NCI-H446 treated with DMSO at 0.1 percent for 48 hours (cell line): ENCODE results near the gene DUS4L.
A peak's percentile ranks its signal among the peaks of the same experiment; 100 is the strongest.

Experiments used
- DNase-seq: peaks from one replicate; lab custom pipeline; 2025; lab: John Stamatoyannopoulos, UW

The DUS4L gene

GRCh38 chr7:107580716-107581383, 17.1 kb downstream of the DUS4L start:
- DNase-seq = no peak

- no peak for DNase-seq
These were observed 17.7 kb downstream of the DUS4L start for GRCh38 chr7:107581387-107582013.

- no peak for DNase-seq
These were observed 19.1 kb downstream of the DUS4L start for GRCh38 chr7:107582875-107583274.

DNA sequence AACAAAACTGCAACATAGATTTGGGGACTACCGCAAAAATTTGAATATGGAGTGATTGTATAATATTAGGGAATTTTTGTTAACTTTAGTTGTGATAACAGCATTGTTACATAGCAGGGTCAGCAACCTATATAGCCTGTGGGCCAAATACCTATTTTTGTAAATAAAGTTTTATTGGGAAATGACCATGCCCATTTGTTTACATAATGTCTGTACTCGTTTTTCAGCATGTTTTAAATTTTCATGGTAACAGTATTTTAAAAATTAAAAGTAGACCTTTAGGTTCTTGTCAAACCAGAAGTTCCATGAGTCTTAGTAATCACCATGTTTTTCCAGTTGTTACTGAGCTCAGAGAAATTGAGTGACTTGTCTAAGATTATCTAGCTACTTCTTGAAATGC, 20.9 kb downstream of the DUS4L start:
- no peak for DNase-seq

DNA sequence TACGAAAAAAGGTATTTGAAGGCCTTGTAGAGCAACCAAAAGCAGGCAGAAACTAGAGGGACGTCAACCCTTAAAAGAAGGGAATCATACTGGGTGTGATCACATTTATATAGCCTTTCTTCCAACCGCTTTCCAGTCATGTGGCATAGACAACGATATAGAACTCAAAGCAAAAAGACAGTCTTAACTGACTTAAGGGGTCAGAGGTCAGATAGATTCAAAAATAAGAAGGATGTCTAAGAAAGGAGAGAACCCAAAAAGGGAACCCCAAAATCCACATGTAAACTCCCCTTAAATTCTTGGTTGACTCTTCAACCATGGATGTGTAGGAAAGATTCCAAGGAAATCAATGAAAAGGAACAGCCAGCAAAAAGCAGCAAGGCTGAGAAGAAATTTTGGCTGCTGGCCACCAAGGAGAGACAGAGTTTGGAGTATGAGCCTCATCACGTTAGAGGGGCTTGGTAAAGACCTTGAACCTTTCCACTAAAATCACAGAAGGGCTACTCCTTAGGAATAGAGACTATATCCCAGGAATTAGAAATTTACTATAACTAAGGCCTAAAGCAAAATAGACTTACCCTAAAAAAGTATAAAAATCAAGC, 24.9 kb downstream of the DUS4L start:
- no peak for DNase-seq

DNA sequence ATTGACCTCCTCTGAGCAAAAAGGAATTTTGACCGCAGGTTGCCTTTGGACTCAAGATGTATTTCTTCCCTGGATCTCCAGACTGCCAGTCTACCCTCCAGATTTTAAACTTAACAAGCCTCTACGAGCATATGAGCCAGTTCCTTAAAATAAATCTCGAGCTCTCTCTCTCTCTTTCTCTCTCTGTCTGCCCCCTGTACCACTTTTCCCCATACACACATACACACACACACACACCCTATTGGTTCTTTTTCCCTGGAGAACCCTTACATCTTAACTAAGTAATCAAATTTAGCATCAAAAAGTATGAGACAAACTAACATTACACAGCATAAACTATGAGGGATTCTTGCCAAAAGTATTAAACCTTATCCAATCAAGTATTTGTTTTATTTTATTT, 27.6 kb downstream of the DUS4L start:
- DNase-seq = no peak

DNA sequence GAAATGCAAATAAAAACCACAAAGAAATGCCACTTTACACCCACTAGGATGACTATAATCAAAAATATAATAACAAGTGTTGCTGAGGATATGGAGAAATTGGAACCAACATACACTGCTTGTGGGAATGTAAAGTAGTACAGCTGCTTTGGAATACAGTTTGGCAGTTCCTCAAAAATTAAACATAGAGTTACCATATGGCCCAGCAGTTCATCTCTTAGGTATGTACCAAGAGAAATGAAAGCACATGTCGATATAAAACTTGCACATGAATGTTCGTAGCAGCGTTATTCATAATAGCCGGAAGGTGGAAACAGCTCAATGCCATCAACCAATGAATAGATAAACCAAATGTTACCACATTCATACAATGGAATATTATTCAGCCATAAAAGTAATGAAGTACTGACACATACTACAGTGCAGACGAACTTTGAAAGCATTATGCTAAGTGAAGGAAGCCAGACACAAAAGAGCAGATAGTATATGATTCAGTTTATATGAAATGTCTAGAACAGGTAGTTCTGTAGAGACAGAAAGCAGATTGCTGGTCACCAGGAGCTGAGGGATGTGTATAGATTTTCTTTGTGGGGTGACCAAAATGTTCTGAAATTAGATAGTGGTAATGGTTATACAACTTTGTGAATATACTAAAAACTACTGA, 28.7 kb downstream of the DUS4L start:
- peak; percentile 40 for DNase-seq

DNA sequence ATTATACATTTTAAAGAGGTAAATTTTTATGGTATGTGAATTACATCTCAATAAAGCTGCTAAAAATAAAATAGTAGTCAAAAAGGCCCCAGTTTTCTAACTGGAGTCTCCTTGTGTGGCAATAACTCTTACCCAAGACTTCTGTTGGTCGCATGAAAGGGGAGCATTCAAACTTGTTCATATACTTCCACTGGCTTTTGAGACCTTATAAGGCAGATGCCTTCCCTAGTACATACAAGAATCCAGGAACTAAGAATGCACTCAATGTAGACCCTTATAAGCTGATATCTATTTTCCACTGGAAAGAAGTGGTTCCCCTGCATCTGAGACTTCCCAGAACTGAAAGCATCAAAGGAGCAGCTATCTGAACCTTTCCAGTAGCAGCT, 29.2 kb downstream of the DUS4L start:
- no peak for DNase-seq

DNA sequence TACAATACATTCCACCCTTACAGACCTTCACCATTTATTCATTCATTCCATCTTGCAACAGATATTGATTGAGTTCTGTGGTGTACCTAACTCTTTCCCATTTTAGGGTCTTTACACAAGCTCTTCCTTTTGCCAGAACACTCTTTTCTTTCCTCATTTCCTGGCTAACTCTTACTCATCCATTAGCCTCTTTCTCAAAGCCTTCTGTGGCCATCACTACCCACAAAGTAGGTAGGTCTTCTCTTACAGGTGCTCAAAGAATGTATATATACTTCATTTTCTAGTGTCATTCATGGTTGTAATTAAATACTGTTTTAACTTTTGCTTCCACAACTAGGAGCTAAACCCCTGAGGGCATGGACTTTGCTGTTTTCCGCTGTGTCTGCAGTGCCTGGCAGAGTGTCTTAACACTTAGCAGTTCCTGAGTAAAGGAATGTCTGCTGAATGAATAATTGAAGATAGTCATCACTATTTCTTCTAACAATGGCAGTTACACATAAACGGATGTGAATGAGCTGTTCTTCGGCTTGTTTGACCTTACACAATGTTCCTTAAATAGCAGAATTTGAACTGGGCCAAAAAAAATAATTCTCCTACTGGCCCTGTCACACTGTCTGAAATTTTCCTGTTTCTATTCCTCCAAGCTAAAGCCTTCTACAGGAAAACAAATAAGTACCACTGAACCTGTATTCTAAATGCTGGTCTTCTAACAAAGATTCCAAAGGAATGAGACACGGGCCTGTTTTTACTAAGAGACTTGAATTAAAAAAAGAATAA, 31.4 kb downstream of the DUS4L start:
- no peak for DNase-seq

DNA sequence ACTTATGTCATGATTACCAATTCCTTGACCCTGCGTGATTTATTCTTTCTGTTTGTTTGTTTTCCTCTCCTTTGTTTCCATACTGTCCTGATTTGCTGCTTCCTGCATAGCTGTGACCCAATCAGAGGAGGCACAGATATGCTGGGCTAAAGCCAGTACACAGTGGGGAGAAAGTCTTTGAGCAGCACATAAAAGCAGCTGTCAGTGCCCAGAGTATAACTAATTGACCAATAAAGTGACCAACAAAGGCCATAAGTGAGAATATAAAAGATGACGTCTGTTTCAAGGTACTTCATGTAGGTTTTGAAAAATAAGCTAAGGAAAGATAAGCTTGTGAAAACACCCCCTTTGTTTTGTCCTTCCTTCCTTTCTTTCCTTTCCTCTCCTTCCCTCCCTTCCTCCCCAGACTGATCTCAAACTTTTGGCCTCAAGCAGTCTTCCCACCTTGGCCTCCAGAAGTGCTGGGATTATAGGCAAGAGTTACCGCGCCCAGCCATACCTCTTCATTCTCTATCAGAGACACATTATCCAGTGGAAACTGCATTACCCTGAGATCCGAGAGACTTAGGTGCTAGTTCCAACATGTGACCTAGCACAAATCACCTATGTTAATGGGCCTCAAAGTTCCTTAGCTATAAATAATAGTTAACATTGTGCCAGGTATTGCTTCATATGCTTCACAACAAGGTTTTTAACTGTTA, 33.3 kb downstream of the DUS4L start:
- no peak for DNase-seq

DNA sequence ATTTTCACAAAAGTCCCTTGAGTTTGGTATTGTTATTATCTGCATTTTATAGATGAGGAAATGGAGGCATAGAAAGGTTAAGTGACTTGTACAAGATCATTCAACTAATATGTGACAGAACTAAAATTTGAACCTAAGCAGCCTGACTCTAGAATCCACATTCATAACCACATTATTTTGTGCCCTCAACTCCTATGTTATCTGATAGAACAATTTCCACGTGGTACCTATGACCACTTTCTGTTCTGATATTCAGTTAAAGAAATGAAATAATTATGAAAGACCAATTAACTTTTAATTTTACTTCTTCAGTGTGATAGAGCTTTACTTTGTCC, 33.8 kb downstream of the DUS4L start:
- no peak for DNase-seq

DNA sequence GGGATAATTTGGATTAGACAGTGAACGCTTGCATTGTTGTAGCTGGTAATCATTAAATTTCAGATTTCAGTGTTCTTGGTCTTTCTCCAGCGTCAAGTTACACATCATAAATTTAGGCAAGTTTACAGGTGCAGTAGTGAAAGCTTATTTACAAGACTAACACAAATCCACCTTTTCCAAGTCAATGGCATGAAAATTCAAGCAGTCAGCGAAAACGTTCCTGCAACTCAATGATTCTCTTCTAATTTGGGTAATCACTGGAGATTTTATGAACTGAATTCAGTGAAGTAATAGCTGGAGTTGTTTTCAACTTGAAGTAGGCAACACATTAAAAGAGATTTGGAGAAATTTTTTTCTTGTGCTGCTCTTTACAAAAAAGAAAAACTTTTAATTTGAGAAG, 34.2 kb downstream of the DUS4L start:
- DNase-seq = no peak

DNA sequence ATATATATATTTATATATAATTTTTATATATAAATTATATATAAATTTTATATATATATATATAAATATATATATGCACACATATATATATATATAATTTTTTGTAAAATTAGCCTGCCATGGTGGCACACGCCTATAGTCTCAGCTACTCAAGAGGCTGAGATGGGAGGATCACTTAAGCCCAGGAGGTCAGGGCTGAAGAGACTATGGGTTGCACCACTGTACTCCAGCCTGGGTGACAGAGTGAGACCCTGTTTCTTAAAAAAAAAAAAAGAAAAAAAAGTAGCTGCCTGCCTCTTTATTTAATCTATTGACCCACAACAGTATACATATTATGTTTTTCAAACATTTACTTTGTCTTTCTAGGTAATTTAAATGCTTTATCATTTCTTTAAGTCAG, 35.5 kb downstream of the DUS4L start:
- no peak for DNase-seq

GRCh38 chr7:107600816-107601215, 37.0 kb downstream of the DUS4L start:
- DNase-seq = no peak

- DNase-seq = no peak
These were observed 41.5 kb downstream of the DUS4L start for GRCh38 chr7:107605218-107605815.

DNA sequence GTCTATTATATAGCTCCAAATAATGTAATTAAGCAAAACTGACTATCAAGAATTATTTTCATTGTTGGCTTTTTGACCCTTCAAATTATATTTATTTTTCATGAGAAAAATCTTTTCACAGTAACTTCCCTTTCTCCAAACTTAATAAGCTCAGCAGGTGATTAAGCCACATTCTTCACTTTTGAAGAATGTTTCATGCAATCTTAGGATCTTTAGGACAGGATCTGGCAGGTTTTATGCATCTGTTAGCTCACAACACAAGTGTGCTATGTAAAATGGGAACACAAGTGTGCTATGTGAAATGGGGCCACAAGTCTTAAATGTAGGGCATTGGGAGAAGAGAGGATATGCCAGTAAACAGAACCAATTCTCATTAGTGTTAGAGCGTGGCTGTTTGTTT, 42.5 kb downstream of the DUS4L start:
- DNase-seq = no peak

- peak; percentile 23 for DNase-seq
These were observed 46.1 kb downstream of the DUS4L start for GRCh38 chr7:107609811-107610261.

GRCh38 chr7:107610323-107610722, 46.6 kb downstream of the DUS4L start:
- no peak for DNase-seq

- DNase-seq = no peak
These were observed 49.7 kb downstream of the DUS4L start for GRCh38 chr7:107613439-107613838.

DNA sequence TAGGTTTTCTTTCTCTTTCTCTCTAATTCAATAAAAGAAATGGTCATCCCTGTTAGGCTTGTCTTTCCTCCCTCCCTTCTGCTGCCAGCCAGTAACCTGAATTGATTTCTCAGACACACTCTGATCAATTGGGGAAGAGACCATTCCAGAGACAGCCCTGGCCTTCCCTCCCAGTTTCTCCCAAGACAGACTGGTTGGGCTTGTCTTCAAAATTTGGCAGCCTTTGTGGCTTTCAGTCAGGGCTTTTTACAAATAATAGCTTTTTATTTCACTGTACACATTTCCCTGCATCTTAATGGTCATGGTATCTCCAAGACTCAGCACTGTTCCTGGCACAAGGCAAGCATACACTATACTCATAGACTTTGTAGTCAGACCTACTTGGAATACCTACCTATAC, 50.2 kb downstream of the DUS4L start:
- DNase-seq = no peak

GRCh38 chr7:107614425-107614824, 50.7 kb downstream of the DUS4L start:
- no peak for DNase-seq
